Adrenal gland (tissue), 5 donors: ENCODE data around the gene HPS1.

Source experiments
- CTCF ChIP-seq, 6 experiments: fragments of 450-650 bp in 4 of 6; fragments of 200-600 bp in 2 of 6; sonication (generic) in 1 of 6; IDR thresholded peaks; 1 replicate in 5 of 6; 2 replicates in 1 of 6; pipeline versions ENCODE4 v1.5.1 to v1.8.0; 2016 to 2021; ENCODE audit warnings: antibody characterized with exemption in 6 of 6, mild to moderate bottlenecking in 2 of 6, moderate library complexity in 1 of 6
- POLR2A ChIP-seq, 2 donors: fragments of 450-650 bp; IDR thresholded peaks; one replicate each; pipeline ENCODE4 v1.6.1; 2017; ENCODE audit warnings: antibody characterized with exemption in 2 of 2, mild to moderate bottlenecking in 2 of 2, moderate library complexity in 1 of 2
- donor health status: DM: no; HTN: no; CAD: no.

GRCh38 chr10:98411166-98411565, 35.6 kb downstream of the HPS1 start:
- TF ChIP-seq CTCF (IDR thresholded peaks at IDR 0.05) (no peak), POLR2A (IDR thresholded peaks at IDR 0.05) (no peak)
